Muscle of leg (tissue), 11 donors: ENCODE data around the gene HSFX4. TPM values are rescaled to one million over a fixed set of nuclear protein-coding genes. Genes with fewer than 3 reads are reported as not detected.
"Not testable (repeated sequence)": the region's sequence is repeated elsewhere in the genome, so short reads cannot be mapped to it uniquely, and the experiment has no call there.

Experiments used
- DNase-seq: peaks from one replicate; pipeline ENCODE4 v3.0.0; 2013
- H3K27ac ChIP-seq: one replicate; pipeline ENCODE4 v1.5.1; 2013; ENCODE audit warnings: mild to moderate bottlenecking, low read length, control low read depth
- H3K27me3 ChIP-seq: one replicate; pipeline ENCODE4 v1.6.1; 2013; ENCODE audit warnings: low read length; ENCODE audit not compliant: control insufficient read depth, insufficient read depth
- H3K36me3 ChIP-seq: one replicate; pipeline ENCODE4 v1.6.1; 2013; ENCODE audit warnings: low read length; ENCODE audit not compliant: control insufficient read depth, insufficient read depth
- H3K4me1 ChIP-seq: one replicate; pipeline ENCODE4 v1.6.1; 2013; ENCODE audit warnings: low read length; ENCODE audit not compliant: control insufficient read depth, insufficient read depth
- H3K4me3 ChIP-seq: one replicate; pipeline ENCODE4 v1.5.1; 2013; ENCODE audit warnings: low read length, control low read depth
- H3K9me3 ChIP-seq: replicated peaks from 2 replicates; pipeline ENCODE4 v1.6.1; 2013; ENCODE audit warnings: low read depth, low read length; ENCODE audit not compliant: control insufficient read depth
- WGBS: methylation state at CpG from one replicate; pipeline ENCODE4 v1.1.5; 2013; ENCODE audit warnings: missing lambda C conversion rate; ENCODE audit not compliant: insufficient coverage; 5-methylcytosine and 5-hydroxymethylcytosine counted together
- polyA plus RNA-seq, 8 donors: library from polyadenylated mRNA; unstranded; fragments of 120-200 nt; gene quantifications; one replicate each; pipeline versions ENCODE4 v1.2.1 to v1.2.3, GENCODE V29; 2013; ENCODE audit warnings: inconsistent platforms in 1 of 8, low replicate concordance in 1 of 8; ENCODE audit not compliant: insufficient read length in 8 of 8, insufficient read depth in 1 of 8
- total RNA-seq: library from RNA; stranded (reverse); fragments of 120-200 nt; gene quantifications from one replicate; pipeline ENCODE4 v1.2.4, GENCODE V29; 2013

HSFX4 gene
- total and polyA plus RNA-seq, 9 donors = 0.39 to 2.3 (median 0.79) TPM; not detected in 1

DNA sequence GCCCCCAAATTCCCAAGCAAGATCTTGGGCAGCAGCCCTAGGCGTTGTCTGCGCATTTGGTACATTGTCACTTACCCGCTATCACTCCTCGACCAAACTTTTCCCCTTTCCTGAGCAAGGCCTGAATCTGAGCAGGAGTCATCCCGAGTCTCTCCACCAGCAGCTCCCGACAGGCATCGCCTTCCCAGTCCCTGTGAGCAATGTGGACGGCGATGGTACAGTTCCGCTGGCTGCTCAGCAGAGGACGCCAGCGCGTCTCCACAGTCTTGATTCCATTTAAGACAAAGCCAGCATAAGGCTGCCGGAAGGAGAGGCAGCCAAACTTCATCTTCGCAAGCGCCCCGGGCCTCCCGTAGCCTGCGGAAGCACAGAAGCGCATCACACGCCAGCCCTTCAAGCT, 4.2 kb downstream of the HSFX4 start:
- H3K36me3 ChIP-seq = not testable (repeated sequence)

DNA sequence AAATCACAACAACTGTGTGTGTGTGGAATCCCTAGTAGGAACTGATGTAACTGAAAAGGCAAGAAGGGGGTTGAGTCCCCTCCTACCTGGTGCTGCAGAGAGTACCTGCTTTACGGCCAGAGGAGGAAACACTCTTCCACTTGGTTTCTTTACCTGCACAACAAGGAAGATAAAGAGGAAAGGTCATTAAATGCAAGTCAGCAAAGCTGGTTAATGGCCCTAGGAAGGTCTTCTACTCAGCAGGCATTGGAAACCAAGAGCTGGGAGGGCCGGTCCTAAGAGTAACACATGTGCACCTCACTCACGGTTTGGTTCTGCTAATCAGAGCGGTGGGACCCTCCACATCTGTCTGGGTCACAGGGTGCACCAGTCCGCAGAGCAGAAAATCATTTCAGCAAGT, 8.0 kb downstream of the HSFX4 start:
- not testable (repeated sequence) for H3K9me3 ChIP-seq, H3K27me3 ChIP-seq, H3K36me3 ChIP-seq, H3K4me1 ChIP-seq, DNase-seq
- peak overlapping the region; percentile 52 for H3K4me3 ChIP-seq
- WGBS = 70% methylated on average over 4 of the region's 5 CpGs
- peak overlapping the region; percentile 97 for H3K27ac ChIP-seq

More for the DNA sequence above, 4.2 kb downstream of the HSFX4 start:
- DNase-seq, H3K9me3 ChIP-seq, H3K4me3 ChIP-seq, H3K27ac ChIP-seq, H3K4me1 ChIP-seq, H3K27me3 ChIP-seq: not testable (repeated sequence)
- no CpG with 5 or more reads among the region's 21 CpGs for WGBS

DNA sequence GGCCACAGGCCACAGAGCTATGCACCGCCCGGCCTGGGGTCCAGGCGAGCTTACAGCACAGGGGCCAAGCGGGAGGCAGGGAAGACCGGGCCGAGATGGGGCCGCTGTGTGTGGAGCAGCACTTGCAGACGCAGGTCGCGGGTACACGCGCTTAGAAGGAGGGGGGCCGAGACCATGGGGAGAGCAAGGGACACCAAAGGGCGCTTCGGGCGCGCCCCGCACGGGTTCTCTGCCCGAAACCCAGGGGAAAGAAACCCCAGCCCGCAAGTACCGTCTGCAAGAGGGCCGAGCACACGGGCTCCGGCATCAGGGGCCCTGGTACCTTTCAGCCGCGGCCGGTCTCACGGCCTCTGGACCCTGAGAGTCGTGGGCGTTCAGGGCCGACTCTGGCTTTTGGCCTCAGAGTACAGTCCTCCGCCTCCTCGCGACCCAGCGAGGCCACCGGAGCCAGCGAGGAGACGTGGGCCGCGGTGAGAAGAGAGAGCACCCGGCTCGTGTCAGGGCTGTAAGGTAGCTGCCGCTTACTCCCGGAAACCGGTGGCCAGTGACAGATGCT, 8.6 kb downstream of the HSFX4 start:
- H3K4me1 ChIP-seq = peaks cover 8% of the 10 kb centered on the region
- no peak for DNase-seq
- H3K36me3 ChIP-seq = no peaks in the 10 kb centered on the region
- no peaks in the 10 kb centered on the region for H3K27me3 ChIP-seq
- H3K4me3 ChIP-seq = peak overlapping the region; percentile 52
- H3K27ac ChIP-seq = peak overlapping the region; percentile 97
- 47% methylated on average over 46 of the region's 46 CpGs for WGBS
- H3K9me3 ChIP-seq = no peaks in the 10 kb centered on the region

- Histone ChIP-seq H3K9me3 (no peaks in the 10 kb centered on the region), H3K4me3 (peak within 1 kb of the TSS; percentile 52), H3K36me3 (no peaks in the 10 kb centered on the region), H3K4me1 (peaks cover 8% of the 10 kb centered on the region), H3K27ac (peak within 1 kb of the TSS; percentile 99), H3K27me3 (no peaks in the 10 kb centered on the region)
- 56% methylated on average over 38 of the region's 39 CpGs for WGBS
- peak; percentile 99 for DNase-seq
Measured at GRCh38 chrX:149938427-149938880, 9.1 kb downstream of the HSFX4 start, which contains the start of gene EOLA2. TSS of gene EOLA2 (minus strand) at chrX:149938491. CDS start at chrX:149933874, 4,617 bp downstream.

- peak; percentile 97 for DNase-seq
- H3K36me3 ChIP-seq = peaks cover 3% of the 10 kb centered on the region
- H3K27me3 ChIP-seq = peaks cover 2% of the 10 kb centered on the region
- no peaks in the 10 kb centered on the region for H3K9me3 ChIP-seq
- peak overlapping the region; percentile 52 for H3K4me3 ChIP-seq
- peaks cover 8% of the 10 kb centered on the region for H3K4me1 ChIP-seq
- 39% methylated on average over 16 of the region's 50 CpGs for WGBS
- peak overlapping the region; percentile 99 for H3K27ac ChIP-seq
Measured at GRCh38 chrX:149938881-149939654, 9.7 kb downstream of the HSFX4 start.

DNA sequence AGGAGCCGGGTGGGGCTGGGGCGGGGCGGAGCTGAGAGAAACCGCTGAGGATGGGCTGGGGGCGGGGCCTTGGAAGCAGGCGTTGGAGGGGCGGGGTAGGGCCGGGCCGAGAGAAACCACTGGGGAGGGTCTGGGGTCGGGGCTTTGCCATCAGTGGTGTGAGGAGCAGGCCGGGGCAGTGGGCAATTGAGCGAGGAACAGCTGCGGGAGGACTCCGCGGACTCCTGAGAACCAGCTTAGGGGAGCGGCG, 10.2 kb downstream of the HSFX4 start:
- peaks cover 4% of the 10 kb centered on the region for H3K36me3 ChIP-seq
- 43% methylated on average over 17 of the region's 17 CpGs for WGBS
- peaks cover 2% of the 10 kb centered on the region for H3K27me3 ChIP-seq
- DNase-seq = no peak
- no peaks in the 10 kb centered on the region for H3K9me3 ChIP-seq
- H3K4me1 ChIP-seq = peaks cover 8% of the 10 kb centered on the region
- peak overlapping the region; percentile 99 for H3K27ac ChIP-seq
- peak overlapping the region; percentile 60 for H3K4me3 ChIP-seq

DNA sequence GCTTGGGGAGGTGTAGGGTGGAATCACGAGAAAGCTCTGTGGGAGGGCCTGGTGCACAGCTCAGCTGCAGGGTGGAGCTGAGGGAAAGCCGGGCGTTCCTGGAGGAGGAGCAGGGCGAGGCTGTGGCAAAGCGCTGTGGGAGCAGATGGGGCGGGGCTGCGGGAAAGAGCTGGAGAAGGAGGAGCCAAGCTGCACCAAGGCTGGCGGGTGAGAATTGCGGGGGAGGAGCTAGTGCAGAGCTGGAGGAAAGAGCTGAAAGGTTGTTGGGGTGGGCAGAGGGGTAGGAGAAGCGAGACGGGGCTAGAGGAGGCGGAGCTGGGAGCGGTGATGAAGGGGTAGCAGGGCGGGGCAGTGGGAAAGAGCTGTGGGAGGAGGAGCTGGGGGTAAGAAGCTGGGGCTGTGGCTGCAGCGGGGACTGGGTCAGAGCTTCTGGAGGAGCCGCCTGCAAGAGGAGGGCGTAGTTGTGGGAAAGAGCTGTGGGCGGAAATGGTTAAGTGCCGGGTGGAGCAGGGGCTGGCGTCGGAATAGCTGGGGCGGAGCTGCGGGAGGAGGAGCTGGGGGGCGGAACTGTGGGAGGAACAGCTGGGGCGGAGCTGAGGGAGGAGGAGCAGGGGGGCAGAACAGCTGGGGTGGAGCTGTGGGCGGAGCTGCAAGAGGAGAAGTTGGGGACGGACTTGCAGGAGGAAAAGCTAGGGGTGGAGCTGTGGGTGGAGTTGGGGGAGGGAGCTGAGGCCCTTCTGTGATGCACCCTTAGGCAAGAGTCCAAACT, 10.7 kb downstream of the HSFX4 start:
- Histone ChIP-seq H3K27me3 (peaks cover 2% of the 10 kb centered on the region), H3K4me1 (peaks cover 8% of the 10 kb centered on the region), H3K27ac (peak overlapping the region; percentile 99), H3K4me3 (peak overlapping the region; percentile 60), H3K36me3 (peaks cover 4% of the 10 kb centered on the region), H3K9me3 (no peaks in the 10 kb centered on the region)
- 42% methylated on average over 27 of the region's 27 CpGs for WGBS
- peak; percentile 98 for DNase-seq

DNA sequence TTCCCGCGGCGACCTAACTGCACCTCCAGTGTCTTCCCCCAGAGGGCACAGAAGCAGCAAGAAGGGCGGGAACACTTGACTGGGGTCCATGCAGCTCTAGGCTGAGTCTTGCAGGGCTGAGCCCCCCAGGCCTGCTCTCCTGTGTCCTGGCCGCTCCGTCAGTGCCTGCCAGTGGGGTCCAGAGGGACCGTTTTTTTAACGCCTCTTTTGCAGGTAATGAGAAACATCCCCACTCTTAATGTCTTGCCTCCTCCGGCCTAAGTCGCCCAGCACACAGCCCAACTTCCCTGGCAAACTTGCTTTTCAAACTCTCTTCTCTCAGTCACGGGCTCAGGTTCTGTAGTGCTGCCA, 11.3 kb downstream of the HSFX4 start:
- peak overlapping the region; percentile 53 for H3K27ac ChIP-seq
- 18% methylated on average over 4 of the region's 11 CpGs for WGBS

DNA sequence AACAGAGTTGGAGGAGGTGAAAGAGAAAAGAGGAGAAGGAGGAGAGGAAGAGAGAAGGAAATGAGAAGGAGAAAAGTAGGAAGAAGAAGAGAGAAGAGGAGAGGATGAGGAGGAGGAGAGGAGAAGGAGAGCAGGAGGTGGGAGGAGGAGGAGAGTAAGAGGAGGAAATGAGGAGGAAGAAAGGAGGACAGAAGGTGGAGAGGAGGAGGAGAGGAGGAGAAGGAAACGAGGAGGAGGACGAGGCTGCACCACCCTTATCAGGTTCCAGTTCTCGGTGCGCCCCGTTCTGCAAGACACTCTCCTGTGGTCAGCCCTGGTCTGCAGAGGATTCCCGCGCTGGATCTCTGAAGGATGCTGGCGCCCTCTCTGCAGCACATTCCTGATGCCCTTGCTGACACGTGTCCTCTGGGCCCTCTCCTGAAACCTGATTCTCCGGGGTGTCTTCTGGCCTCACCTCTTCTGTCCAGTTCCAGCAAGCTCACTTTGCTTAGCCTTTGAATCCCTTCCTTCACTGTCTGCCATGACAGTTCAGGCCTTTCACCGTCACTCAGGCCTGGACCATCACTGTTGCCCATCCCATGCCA, 15.8 kb downstream of the HSFX4 start:
- not testable (repeated sequence) for DNase-seq

More for the DNA sequence above, 11.3 kb downstream of the HSFX4 start:
- not testable (repeated sequence) for H3K36me3 ChIP-seq, H3K9me3 ChIP-seq, H3K4me1 ChIP-seq, H3K27me3 ChIP-seq, DNase-seq
- H3K4me3 ChIP-seq = peak overlapping the region; percentile 15

GRCh38 chrX:149945820-149946219, 16.4 kb downstream of the HSFX4 start:
- not testable (repeated sequence) for H3K27me3 ChIP-seq, H3K27ac ChIP-seq, H3K9me3 ChIP-seq, H3K4me3 ChIP-seq, DNase-seq, H3K4me1 ChIP-seq
- WGBS = 90% methylated on average over 2 of the region's 9 CpGs
- peaks cover 12% of the 10 kb centered on the region for H3K36me3 ChIP-seq

More for the DNA sequence above, 15.8 kb downstream of the HSFX4 start:
- not testable (repeated sequence) for H3K4me1 ChIP-seq, H3K27ac ChIP-seq, H3K9me3 ChIP-seq, H3K4me3 ChIP-seq, H3K27me3 ChIP-seq
- WGBS = 72% methylated on average over 11 of the region's 11 CpGs
- H3K36me3 ChIP-seq = peaks cover 12% of the 10 kb centered on the region
